Stimulated activated CD4-positive, alpha-beta T cell treated with anti-CD3 and anti-CD28 coated beads, Interleukin-15, amount 100 ng/mL, for 48 hours (primary cell): ENCODE measurements around the gene CDH18.

Experiments
- DNase-seq, 2 donors: peaks; one replicate each; pipeline ENCODE4 v3.0.0-alpha.2; 2020; ENCODE audit warnings: low read depth in 2 of 2

CDH18 gene

DNA sequence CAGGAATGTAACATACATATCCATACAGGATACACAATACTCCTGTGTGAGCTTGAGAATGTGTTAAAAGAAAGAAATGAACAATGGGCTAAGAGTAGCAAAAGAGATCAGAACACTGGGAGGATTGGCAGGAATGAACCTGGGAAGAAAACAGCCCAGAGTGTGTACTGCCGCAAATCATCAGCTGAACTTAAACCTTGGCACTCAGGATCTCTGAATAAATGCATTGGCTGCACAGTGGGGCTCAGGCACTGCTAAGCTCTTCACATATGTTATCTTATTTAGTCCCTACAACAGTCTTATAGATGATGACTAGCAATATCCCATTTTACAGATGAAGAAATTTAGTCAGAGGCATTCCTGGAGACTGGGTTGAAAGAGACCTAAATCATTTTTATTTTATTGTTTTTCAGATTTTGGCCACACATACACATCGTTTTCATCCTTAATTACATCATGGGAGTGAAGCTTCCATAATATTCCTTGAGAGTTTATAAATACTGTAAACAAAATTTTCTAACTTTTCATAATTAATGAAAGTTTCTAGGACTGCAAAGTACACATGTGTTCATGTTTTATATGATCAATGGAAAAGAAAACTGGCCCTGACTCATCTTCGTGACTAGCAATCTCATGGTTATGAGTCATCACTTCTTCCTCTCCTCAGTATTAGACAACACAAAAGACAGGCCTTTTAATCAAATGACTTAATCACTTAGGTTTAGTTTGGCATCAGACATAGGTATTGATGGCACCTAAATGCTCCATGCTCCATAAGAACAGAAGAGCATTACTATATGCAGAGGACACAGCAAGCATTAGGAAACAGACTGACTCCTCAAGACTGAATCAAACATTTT, 59.2 kb downstream of the CDH18 start:
- no peak for DNase-seq

DNA sequence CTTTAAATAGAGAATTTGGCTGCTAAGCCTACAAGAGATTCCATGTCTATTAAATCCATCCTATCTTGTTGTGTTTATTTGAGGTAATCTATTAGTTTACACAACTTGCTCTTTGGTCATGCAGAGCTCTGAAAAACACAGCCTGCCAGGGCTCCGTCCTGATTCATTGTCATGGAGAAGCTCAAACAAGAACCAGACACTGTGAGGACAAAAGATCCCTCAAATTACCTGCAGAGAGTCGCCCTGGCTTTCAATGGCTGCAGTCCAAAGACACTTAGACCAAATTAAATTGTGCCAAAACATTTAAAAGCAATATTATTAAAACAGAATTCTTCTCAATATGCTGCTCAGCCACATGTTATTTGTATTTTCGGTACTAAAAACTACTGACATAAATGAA, 60.1 kb downstream of the CDH18 start:
- no peak for DNase-seq

DNA sequence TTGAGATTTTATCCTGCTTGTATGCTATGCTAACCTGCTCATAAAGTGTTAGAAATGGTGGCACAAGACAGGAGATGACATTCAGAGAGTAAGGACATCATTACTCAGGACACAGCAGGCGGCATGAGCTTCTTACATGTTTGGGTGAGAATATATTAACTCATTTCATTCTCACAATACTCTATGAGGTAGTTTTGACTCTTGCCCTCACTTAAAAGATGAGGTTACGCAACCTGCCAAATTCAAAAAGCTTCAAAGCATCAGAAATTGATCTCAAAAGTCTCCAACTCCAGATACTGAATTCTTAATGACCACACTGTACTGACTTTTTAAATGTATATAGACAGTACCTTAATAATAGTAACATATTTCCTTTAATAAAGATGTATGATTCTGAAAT, 60.8 kb downstream of the CDH18 start:
- no peak for DNase-seq

DNA sequence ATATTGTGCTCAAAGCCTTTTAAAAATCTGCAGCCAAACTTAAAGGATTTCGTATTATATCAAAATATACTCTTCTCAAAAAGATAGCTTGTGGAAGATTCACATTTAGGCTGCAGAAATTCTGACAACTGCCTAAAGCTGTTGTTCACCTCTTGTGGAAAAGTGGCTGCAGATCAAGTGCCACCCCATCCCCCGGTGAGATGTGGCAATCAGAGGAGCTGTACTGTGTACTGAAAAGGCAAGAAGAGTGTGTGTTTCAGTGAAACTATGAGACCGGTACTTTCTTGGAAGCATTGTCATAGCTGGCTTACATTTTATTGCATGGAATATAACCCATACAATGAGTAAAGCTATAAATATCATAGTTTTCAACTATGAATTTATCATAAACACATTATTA, 64.3 kb downstream of the CDH18 start:
- DNase-seq, result no peak

DNA sequence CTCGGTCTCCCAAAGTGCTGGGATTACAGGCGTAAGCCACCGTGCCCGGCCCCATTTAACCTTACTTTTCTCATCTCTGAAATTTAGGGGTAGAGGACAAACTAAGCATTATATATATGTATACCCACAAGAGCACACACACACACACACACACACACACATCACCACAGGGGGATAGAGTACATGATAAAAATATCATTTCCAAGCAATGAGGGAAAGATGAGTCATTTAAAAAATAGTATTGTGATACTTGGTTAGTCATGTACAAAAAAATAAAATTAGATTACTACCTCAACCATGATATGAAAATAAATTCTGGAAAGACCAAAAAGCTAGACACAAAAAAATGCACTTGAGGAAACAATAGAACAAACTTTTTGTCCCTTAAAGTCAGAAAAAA, 67.2 kb downstream of the CDH18 start:
- no peak for DNase-seq

DNA sequence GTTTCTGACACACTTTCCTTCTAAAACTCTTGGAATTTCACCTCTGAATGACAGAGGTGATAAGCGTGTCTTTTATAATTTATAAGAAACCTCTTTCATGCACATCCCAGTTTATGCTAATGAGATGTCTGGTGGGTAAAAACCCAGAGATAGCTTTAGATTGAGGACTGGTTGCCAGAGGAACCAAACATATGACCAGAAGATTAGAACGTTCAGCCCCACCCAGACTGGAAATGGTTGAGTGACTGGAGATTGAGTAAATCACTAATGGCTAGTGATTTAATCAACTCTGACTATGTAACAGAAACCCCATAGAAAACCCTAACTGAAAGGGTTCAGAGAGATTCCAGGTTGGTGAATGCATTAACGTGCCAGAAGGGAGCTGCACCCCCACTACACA, 69.2 kb downstream of the CDH18 start:
- DNase-seq, result no peak

DNA sequence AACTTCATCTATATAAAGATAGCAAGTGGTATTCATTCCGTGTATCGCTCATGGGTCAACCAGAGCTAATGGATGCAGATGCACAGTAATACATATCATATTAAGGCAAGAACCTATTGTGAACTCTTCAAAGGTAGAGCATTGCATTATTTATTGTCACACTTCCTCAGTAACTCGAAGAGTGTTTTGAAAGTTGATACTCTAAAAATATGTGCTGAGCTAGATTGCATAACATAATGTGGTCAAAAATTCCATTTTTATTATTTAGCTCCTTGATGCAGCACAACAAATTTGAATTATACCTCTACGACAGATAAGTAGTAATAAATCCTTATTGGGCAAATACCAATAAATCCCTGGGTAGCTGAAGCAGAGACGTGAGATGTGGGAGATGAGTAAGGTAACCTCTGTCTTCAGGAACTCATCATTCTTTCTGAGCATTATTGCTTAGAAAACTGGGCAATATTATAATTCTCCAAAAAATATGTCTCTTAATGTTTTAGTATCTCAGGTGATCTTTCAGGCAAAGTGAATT, 70.3 kb downstream of the CDH18 start:
- DNase-seq, result no peak

DNA sequence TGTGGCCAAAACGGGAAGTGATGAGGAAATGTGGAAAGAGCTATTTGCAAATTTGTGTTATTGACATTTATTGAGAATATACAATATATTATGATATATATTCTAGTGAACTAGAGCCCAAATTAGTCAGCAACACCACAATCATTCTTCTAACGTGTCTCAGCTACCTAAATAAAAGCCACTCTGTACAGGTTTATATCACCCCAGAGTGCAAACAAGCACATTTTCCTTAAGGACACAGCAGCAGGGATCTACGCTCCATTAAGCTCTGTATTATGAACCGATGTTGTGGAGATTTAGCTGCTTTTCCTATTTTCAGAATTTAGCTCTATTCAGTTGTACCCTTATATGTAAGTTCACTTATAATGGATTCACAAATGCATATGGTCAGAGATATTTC, 77.9 kb downstream of the CDH18 start:
- DNase-seq, result no peak

DNA sequence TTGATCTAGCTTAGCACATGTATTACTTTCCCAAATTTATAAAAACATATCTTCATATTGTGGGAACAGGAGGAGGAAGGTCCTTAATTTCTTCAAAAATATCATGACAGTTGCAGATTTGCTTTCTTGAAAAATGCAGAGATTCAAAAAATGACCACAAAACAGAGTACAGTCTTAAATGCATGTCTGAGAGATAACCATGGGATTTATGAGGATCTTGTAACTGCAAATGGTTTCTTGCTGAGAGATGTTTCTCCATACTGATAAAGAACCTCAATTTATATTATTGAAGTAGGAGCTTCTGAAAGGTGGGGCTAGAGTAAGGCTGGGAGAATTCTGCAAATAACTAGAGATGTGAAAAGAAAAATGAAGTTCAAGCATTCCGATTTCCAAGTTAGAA, 83.2 kb downstream of the CDH18 start:
- no peak for DNase-seq

DNA sequence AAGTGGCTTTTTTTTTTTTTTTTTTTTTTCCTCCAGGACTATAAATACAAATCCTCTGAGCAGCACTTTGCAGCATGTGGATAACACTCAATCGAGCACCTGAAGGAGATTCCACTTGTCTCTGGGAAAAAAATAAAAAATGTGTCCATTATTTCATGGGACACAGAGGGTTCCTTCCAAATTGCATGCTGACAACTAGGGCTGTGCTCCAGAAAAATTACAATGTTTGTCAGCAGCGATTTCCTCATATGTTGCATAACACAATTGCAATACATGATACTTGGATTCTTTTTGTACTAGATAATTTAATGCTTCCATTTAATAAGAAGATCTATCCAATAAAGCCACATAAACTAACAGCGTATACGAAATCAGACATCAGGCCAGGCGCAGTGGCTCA, 84.4 kb downstream of the CDH18 start:
- DNase-seq, result no peak

DNA sequence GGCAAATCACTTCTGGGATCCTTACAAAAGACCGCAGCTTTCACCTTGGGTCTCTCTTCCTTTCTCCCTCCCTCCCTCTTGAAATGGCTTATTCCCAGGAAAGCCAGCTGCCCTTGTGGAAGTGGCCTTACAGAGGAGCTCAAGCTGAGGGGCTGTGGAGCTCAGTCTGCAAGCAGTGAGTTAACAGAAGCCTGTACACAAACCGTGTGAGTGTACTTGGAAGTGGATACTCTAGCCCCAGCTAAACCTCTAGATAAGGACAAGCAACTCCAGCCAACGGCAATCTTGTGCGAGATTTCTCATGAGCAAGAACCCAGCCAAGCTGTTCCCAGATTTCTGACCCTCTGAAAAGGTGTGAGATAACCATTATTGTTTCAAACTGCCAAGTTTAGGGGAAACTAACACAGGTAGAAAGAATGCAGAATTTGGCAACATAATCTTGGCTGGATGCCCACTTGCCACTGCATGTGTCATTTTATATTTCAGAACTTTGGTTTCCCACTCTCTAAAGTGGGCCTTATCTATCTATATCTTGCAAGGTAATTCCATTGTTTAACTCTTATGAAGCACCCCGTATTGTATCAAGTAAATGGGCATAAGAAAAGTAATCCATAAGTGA, 85.6 kb downstream of the CDH18 start:
- DNase-seq, result no peak

DNA sequence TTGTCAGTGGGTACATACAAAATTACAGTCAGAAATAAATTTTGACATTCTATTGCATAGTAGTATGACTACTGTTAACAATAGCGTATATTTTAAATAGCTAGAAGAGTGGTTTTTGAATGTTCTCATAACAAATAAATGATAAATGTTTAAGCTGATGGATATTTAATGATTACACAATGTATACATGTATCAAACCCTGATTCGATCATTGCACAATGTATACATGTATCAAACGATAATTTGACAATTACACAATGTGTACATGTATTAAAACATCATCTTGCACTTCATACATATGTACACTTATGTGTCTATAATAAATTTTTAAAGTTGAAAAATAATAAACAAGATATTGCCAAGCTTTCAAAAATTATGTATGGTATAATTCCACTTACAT, 87.7 kb downstream of the CDH18 start:
- no peak for DNase-seq

DNA sequence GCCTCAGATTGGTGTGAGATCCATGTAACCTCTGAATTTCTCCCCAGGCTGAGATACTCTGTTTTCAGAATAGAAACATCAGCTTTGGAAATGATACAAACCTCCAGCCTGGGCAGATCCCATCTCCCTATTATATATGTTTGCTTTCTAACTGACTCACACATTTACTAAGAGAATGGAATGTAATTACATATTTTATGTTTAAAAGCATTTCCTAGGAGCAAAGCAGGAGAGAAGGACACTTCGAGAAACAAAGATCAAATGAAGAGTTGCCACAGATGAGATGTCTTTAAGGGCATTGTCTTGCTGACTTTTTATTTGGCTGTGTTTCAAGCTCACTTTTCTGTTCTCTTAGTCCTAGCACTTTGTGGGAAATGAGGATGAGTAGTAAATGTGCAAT, 96.3 kb downstream of the CDH18 start:
- DNase-seq, result no peak

DNA sequence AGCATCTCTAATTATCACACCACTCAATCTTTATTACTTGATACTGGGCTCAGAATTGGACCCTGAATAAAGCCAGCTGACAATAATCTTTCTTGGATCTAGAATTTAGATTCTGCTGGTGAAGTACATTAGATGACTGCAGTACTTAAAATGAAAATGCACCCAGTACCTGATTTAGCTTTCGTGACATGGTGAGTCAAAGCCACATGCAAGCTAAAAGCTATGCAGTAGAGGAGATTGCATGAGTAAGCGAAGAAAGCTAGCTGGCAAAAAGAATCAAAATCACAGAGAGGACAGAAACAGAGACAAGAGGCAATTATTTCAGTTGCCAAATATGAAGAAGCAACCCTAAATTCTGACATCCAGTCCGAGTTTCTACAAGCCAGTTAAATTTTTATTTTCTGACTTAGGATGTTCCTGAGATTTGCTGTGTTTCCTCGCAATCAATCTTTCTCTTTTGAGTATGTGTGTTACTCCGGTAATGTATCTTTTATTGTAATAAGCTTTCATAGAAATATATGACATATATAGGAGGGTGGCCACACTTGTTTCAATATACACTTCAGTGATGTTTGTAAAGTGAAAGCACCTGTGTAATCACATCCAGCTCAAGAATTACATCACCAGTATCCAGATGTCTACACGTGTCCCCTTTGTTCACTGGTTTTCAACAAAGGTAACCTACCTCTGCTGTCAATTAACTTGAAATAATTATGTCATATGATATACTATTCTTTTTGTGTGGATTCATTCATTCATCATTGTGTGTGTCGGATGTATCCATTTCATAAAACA, 101.7 kb downstream of the CDH18 start:
- DNase-seq, result no peak

DNA sequence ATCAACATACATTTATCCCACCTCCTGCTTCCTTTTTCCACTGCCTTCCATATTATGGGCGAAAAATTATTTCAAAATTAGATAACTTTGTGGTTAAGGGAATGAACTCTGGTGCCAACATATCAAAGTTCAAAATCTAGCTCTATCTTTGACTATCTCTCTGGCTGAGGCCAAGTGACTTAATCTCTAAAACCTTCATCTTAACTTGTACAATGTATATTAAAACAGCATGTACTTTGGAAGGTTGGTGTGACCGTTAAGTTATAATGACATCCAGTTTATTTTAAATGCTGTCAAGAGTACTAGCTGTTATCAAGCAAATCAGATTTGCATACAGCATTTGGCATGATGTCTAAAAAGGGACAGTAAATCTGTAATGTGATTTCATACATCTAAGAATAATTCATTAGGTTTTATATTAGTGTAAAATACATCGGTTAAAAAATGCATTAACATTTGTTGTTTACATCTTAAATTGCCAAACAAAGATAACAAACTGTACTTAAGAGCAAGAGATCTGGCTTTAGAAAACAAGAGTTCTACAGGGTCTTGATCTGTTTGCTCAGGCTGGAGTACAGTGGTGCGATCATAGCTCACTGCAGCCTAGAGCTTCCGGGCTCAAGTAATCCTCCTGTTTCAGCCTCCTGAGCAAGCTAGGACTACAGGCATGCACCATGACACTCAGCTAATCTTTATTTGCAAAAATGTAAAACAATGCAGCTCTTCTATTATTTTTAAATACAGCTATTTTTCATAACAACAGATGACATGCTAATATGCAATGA, 102.8 kb downstream of the CDH18 start:
- DNase-seq, result no peak

DNA sequence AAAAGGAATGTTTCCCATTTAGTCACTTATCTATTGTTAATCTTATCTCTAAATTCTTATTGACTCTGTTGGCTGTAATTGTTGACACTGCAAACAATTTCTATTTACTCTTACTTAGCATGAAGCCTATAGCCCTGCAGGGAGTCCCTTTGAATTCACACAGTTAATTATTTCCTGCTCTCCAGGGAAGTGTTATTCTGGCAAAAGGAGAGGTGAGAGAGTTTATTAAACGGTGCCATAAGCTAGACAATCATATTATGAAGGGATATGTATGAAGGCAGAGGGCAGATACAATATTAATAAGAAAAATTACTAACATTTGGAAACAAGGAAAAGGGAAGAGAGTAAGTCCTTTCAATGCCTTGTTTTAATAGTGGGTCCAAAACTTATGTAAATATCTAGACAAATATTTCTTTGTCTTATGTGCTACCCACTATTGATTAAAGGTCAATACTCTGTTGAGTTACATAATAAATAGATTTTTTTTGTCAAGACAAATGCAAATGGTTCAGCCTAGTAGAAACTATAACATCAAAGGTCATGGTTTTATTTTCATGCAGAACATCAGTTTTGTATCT, 107.1 kb downstream of the CDH18 start:
- DNase-seq, result no peak

DNA sequence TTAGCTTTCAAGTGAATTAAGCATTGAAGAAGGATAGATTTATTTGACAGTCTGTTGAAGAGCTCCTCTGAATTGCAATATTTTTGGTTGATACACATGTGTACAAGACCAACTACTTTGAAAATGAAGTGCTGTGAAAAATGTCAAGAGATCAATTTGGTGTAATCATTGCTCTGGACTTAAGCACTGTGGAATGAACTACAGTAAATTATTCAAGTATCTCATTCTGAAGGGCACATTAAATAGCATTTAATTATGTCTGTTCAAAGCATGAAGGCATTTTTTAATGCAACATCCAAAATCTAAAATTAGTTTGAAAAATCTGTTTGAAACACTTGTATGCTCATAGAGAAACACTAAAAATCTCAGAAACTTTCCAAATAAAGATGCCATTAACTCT, 107.5 kb downstream of the CDH18 start:
- DNase-seq, result no peak

DNA sequence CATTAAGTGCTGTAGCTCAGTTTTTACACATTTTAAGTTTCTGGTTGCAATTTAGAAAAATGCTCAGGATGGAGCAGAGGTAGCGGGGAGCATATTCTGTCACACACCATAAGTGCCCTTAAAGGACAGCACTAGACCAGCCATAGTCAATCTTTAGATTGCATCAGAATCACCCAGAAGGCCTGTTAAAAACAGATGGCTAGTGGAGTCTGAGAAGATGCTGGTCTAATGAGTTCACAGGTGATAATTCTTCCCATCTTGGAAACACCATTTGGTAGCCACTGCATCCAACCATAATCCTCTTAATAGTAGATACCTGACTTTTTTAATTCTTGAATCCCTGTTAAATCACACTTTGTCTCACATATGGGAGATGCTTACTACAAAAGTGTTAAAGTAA, 113.2 kb downstream of the CDH18 start:
- no peak for DNase-seq

DNA sequence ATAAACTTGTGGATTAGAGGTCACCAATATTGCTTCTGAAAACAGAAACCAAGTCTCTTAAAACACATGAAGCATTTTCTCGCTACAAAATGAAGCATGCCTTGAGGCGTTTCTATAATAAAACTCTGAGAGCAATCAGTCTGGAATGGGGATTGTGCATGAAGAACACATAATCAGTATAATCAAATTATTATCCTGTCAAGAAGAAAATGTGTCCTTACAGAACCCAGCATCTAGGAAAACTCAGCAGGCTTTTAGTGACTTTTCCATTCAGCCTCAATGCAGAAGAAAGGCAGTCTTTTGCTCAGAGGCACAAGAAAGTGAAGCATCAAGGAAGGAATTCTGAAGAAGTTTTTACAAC, 121.9 kb downstream of the CDH18 start:
- DNase-seq, result no peak

DNA sequence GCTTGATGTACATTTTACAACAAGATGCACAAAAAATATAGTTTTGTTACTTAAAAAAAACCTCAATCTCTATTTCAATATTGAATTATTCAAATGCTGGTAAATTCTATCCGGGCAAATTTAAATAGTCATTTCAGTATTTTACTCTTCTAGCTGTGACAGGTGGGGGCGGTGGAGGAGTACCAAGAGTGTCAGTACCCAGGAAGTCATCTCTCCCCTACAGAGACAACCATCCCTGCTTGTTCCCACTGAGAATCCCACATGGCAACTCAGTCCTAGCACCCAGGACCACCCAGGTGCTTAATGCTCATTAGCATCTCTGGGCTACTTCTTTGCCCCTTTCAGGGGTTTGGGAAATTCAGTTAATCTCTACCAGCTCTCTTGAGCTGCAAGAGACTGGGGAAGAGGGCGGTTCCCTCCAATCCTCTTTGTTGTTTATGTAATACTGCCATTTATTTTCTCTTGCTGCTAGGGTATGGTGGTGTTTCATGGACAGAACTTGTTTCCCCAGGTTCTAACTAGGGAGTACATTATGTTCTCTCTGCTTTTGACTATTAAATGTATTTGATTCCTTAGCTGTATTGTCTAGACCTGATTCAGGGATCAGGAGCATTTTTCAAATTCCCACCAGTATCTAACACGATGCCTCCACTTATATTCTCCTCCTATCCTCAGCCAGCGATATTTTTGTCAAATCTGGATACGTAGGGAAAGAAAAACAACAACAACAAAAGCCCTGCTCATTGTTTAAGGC, 122.5 kb downstream of the CDH18 start:
- no peak for DNase-seq

DNA sequence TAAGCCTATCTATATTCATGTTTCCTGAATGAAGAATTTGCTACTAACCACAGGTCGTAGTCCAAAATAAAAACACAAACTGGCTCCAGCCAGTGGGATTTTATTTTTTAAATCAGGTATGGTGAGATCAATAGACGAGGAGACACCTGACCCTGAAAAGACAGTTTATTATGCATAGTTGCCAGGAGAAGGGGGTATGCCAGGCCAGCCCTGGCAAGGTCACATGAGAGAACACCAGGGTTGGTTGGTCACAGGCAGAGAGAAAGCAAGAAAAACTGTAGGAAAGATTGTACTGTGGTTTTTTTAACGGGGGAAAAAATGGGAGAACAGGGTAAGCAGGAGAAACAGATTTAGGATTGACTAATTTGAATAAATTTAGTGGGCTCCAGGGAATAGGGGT, 125.3 kb downstream of the CDH18 start:
- no peak for DNase-seq
